Urinary bladder (tissue), 4 donors: ENCODE measurements around the gene MRPL37. TPM values are rescaled to one million over a fixed set of nuclear protein-coding genes. Genes with fewer than 3 reads are reported as not detected.
"Not testable (repeated sequence)": the region's sequence is repeated elsewhere in the genome, so short reads cannot be mapped to it uniquely, and the experiment has no call there.

ENCODE experiments used
- DNase-seq: peaks from one replicate; pipeline ENCODE4 v3.0.0-alpha.2; 2015; ENCODE audit errors: extremely low spot score
- H3K27ac ChIP-seq: one replicate; pipeline ENCODE4 v1.5.1; 2013; ENCODE audit warnings: low read depth, mild to moderate bottlenecking, moderate library complexity
- H3K36me3 ChIP-seq: one replicate; pipeline ENCODE4 v1.6.1; 2013; ENCODE audit warnings: mild to moderate bottlenecking, moderate library complexity; ENCODE audit not compliant: insufficient read depth
- H3K4me1 ChIP-seq: one replicate; pipeline ENCODE4 v1.6.1; 2013; ENCODE audit warnings: mild to moderate bottlenecking, moderate library complexity; ENCODE audit not compliant: insufficient read depth
- H3K4me3 ChIP-seq: one replicate; pipeline ENCODE4 v1.5.1; 2013; ENCODE audit warnings: low read depth, low read length
- WGBS: extraction: QIAGEN DNeasy Blood & Tissue Kit; methylation state at CpG from one replicate; pipeline ENCODE4 v1.1.7; 2013; 5-methylcytosine and 5-hydroxymethylcytosine counted together
- polyA plus RNA-seq: library from polyadenylated mRNA; stranded (reverse); fragments of 200-250 nt; gene quantifications from one replicate; pipeline ENCODE4 v1.2.3, GENCODE V29; 2013
- total RNA-seq: library from RNA; depleted of rRNA; stranded (reverse); fragments of >200 nt; gene quantifications from one replicate; pipeline ENCODE4 v1.2.3, GENCODE V29; 2014
- donor health status: healthy with polysubstance abuse.
- donor health status: healthy.

The MRPL37 gene
- total and polyA plus RNA-seq, 2 donors: 18.8 to 48.9 TPM

DNA sequence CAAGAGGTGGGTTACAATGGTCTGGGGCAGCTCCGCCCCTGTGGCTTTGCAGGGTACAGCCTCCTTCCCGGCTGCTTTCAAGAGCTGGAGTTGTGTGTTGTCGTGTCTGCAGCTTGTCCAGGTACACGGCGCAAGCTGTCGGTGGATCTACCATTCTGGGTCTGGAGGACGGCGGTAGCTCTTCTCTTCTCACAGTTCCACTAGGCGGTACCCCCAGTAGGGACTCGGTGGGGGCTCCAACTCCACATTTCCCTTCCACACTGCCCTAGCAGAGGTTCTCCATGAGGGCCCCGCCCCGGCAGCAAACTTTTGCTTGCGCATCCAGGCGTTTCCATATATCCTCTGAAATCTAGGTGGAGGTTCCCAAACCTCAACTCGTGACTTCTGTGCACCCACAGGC, 34.8 kb upstream of the MRPL37 start:
- WGBS: 91% methylated on average over 15 of the region's 15 CpGs
- no peak for DNase-seq
- Histone ChIP-seq H3K27ac (no peak overlapping the region), H3K4me3 (no peak overlapping the region), H3K36me3 (no peaks in the 10 kb centered on the region), H3K4me1 (no peaks in the 10 kb centered on the region)

GRCh38 chr1:54166357-54166756, 33.6 kb upstream of the MRPL37 start:
- WGBS: 92% methylated on average over 8 of the region's 8 CpGs
- not testable (repeated sequence) for H3K4me1 ChIP-seq

GRCh38 chr1:54167422-54168139, 32.4 kb upstream of the MRPL37 start:
- no peak overlapping the region for H3K27ac ChIP-seq
- 77% methylated on average over 9 of the region's 9 CpGs for WGBS
- H3K4me1 ChIP-seq: no peaks in the 10 kb centered on the region
- no peaks in the 10 kb centered on the region for H3K36me3 ChIP-seq
- H3K4me3 ChIP-seq: no peak overlapping the region
- DNase-seq: no peak

More at GRCh38 chr1:54166357-54166756, 33.6 kb upstream of the MRPL37 start:
- not testable (repeated sequence) for H3K36me3 ChIP-seq, H3K4me3 ChIP-seq, H3K27ac ChIP-seq, DNase-seq

GRCh38 chr1:54168206-54168965, 31.6 kb upstream of the MRPL37 start:
- Histone ChIP-seq H3K36me3 (no peaks in the 10 kb centered on the region), H3K4me1 (no peaks in the 10 kb centered on the region), H3K4me3 (no peak overlapping the region), H3K27ac (no peak overlapping the region)
- WGBS: 87% methylated on average over 8 of the region's 8 CpGs
- DNase-seq: no peak

GRCh38 chr1:54169068-54169467, 30.9 kb upstream of the MRPL37 start:
- WGBS: 77% methylated on average over 3 of the region's 3 CpGs
- Histone ChIP-seq H3K4me3 (no peak overlapping the region), H3K27ac (no peak overlapping the region)

DNA sequence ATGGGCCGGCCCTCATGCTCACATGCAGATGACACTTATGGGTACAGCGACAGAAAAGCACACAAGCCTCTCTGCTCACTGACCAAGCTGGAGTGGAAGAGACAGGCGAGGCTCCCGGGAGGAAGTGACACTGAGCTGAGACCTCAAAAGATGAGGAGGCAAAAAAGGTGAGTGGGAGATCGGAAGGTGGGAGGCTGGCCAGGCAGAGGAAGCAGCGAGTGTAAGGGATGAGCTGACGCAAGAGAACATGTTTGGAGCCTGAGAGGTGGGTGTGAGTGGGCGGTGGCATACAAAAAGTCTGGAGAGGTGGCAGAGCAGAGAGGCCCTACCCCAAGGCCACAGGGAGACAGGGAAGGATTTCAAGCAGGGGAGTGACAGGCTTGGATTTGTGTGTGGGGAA, 29.0 kb upstream of the MRPL37 start:
- Histone ChIP-seq H3K4me1 (no peaks in the 10 kb centered on the region), H3K36me3 (no peaks in the 10 kb centered on the region), H3K4me3 (no peak overlapping the region), H3K27ac (no peak overlapping the region)
- 84% methylated on average over 8 of the region's 8 CpGs for WGBS
- DNase-seq: no peak

More at GRCh38 chr1:54169068-54169467, 30.9 kb upstream of the MRPL37 start:
- DNase-seq: no peak
- H3K36me3 ChIP-seq: no peaks in the 10 kb centered on the region
- no peaks in the 10 kb centered on the region for H3K4me1 ChIP-seq

DNA sequence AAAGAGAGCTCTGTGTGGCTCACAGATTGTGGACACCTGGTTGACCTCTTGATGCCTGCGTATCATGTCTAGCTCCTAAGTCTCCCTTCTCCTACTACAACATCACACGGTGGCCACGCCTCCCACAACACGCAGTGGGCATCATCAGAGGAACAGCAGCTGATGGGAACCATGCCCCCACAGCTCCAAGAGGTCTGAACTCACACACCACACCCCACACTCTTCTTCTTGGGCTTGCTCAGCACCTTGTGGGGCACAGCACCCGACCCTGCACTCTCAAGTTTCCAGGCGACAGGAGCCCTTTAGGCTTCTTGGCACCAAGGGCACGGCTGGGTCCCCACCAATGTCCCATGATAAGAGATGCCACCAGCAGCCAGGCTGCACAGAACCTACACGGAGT, 28.4 kb upstream of the MRPL37 start:
- no peaks in the 10 kb centered on the region for H3K36me3 ChIP-seq
- DNase-seq: no peak
- 90% methylated on average over 8 of the region's 8 CpGs for WGBS
- H3K4me1 ChIP-seq: no peaks in the 10 kb centered on the region
- H3K4me3 ChIP-seq: no peak overlapping the region
- no peak overlapping the region for H3K27ac ChIP-seq

DNA sequence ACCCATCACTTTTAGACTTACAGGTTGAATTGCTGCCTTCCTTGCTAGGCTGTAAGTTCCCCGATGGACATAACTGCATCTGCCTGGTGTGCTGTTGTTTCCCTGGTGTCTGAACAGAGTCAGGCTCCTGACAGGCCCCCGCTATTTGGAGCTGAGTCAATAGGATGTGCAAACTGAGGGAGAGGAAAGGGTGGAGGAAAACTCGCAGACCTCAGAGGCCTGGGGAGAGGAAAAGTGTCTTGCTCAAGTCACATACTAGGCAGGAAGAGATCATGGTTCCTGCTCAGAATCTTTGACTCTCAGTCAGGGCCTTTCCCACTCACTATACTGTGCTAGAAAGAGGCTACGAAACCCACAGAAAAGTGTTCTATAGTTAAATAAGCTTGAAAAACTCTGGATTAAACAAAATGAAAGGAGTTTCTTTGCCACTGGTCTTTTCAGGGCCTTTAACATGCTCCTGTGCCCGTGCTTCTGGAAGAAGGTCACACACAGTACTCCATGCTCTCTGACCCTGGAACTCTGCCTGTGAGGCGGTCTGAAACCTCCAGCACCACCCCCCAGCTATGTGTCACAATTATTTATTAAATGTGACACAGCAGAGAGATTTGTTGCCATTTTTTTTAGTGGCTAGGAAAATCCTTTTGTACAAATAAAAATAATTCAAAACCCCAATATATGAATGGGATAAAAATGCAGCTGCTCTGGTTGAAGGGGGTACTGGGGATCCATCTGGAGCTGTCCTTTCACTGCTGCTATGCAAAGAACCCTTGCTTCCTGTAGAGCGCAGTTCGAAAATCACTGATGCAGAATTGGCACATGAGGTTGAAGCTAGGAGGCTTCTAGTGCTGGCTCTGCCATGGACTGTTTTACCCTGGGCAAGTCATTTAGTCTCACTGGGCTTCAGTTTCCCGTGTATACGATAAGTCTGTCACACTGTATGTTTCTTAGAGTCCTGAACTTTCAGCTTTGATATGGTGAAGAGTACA, 27.1 kb upstream of the MRPL37 start:
- no peaks in the 10 kb centered on the region for H3K36me3 ChIP-seq
- WGBS: 79% methylated on average over 10 of the region's 10 CpGs
- H3K4me1 ChIP-seq: no peaks in the 10 kb centered on the region
- no peak for DNase-seq
- H3K4me3 ChIP-seq: no peak overlapping the region
- no peak overlapping the region for H3K27ac ChIP-seq

GRCh38 chr1:54173681-54174080, 26.3 kb upstream of the MRPL37 start:
- no peak for DNase-seq
- no peak overlapping the region for H3K4me3 ChIP-seq
- 75% methylated on average over 9 of the region's 9 CpGs for WGBS

DNA sequence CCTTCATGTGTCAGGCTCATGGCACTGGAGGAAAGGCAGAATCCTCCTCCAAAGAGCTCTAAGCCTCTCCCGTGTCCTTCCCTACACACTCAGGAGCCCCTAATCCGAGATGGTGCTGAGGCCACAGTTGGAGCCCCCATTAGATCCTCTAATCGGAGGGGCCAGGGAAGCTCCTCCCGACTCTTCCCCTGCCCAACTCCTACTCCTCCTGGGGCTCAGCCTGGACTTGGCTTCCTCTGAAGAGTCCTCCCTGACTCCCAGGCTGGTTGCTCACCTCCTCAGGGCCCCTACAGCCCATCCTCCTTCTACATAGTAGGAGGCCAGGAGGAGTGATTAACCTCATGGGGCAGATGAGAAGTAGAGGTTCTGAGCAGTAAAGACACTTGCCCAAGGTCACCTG, 25.9 kb upstream of the MRPL37 start:
- Histone ChIP-seq H3K27ac (no peak overlapping the region), H3K4me3 (no peak overlapping the region), H3K36me3 (no peaks in the 10 kb centered on the region), H3K4me1 (no peaks in the 10 kb centered on the region)
- no peak for DNase-seq
- 95% methylated on average over 4 of the region's 4 CpGs for WGBS

More at GRCh38 chr1:54173681-54174080, 26.3 kb upstream of the MRPL37 start:
- Histone ChIP-seq H3K27ac (no peak overlapping the region), H3K4me1 (no peaks in the 10 kb centered on the region), H3K36me3 (no peaks in the 10 kb centered on the region)

DNA sequence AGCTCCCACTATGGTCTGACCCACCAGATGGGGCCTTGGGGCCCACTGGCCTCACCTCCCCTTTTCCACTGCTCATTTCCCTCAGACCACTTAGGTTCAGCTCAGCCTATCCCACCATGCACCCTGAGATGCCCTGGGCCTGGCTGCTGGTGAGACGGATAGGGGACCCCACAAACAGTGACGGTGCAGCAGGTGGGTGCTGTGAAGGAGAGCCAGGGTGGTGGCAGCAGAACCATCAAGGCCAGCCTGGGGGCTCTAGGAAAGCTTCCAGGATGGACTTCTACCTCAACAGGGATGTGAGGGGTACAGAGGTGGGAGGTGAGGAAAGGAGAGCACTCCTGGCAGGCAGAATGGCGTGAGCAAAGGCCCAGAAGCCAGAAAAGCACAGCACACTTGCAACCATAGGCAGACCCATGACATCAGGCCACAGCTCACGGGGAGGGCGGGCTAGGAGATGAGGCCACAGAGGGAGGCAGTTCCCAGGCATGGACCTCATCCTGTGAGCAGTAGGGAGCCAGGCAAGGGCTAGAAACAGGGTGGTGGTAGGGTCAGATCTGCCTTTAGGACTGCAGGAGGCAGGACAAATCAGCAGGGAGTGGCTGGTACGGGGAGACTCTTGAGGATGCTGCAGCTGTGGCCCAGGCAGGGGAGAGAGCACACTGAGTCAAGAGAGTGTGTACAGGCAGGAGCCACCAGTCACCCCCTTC, 23.2 kb upstream of the MRPL37 start:
- 91% methylated on average over 6 of the region's 6 CpGs for WGBS
- Histone ChIP-seq H3K4me3 (no peak overlapping the region), H3K4me1 (no peaks in the 10 kb centered on the region), H3K27ac (no peak overlapping the region), H3K36me3 (no peaks in the 10 kb centered on the region)
- DNase-seq: no peak

DNA sequence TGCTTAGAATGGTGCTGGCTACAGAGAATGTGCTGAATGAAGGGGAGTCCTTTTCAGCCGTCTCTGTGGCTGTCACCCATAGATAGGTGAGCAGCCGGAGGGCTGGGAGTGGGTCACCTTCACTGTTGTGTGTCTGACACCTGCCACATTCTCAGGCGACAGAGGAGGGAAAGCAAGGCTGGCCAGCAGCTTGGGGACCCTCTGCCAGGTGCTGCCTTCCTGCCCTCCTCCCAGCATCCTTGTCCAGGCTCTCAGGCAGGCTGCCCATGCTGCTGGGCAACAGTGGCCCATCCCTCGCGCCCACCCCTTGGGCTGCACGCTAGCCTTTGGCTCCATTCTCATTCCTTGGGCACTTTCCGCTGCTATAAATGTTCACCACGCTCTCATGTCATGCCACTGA, 22.2 kb upstream of the MRPL37 start:
- no peak for DNase-seq
- no peak overlapping the region for H3K27ac ChIP-seq
- 96% methylated on average over 8 of the region's 8 CpGs for WGBS
- H3K4me1 ChIP-seq: no peaks in the 10 kb centered on the region
- no peaks in the 10 kb centered on the region for H3K36me3 ChIP-seq
- no peak overlapping the region for H3K4me3 ChIP-seq
